Inferior parietal cortex (tissue), 1 donor: ENCODE results near the gene GEN1.
"Not testable (repeated sequence)": the region's sequence is repeated elsewhere in the genome, so short reads cannot be mapped to it uniquely, and the experiment has no call there.

Experiments used
- DNase-seq: peaks from one replicate; pipeline ENCODE4 v3.0.0-alpha.2; 2016; ENCODE audit errors: extremely low spot score

GEN1 gene

GRCh38 chr2:17799301-17800120, 45.6 kb downstream of the GEN1 start:
- DNase-seq: no peak

- DNase-seq: no peak
Observed at GRCh38 chr2:17800219-17800618, 46.3 kb downstream of the GEN1 start.

- no peak for DNase-seq
Observed at GRCh38 chr2:17800693-17801458, 46.9 kb downstream of the GEN1 start.

DNA sequence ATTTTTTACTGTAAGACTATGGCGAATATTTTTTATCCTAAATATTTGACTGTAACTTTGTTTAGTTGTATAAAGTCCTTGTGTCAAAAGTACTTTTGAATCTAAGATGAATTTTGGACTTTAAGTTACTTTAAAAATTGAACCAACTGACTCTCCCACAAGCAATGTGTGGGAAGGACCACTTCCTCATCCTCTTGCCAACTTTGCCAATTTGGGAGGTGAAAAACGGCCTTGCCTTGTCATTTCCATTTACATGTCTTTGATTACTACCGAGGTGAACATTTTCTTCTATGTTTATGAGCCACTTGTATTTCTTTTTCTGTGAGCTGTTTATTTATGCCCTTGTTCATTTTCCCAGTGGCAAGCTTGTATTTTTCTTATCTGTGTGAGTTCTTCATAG, 49.6 kb downstream of the GEN1 start:
- no peak for DNase-seq

- DNase-seq: no peak
Observed at GRCh38 chr2:17804358-17804757, 50.4 kb downstream of the GEN1 start.

GRCh38 chr2:17805166-17805565, 51.2 kb downstream of the GEN1 start:
- DNase-seq: no peak

GRCh38 chr2:17805717-17806363, 51.9 kb downstream of the GEN1 start:
- DNase-seq: no peak

- no peak for DNase-seq
Observed at GRCh38 chr2:17813010-17813741, 59.2 kb downstream of the GEN1 start.

- DNase-seq: no peak
Observed at GRCh38 chr2:17813742-17814473, 60.0 kb downstream of the GEN1 start.

GRCh38 chr2:17814601-17815000, 60.7 kb downstream of the GEN1 start:
- no peak for DNase-seq

- peak; percentile 55 for DNase-seq
Observed at GRCh38 chr2:17815468-17816184, 61.7 kb downstream of the GEN1 start.

DNA sequence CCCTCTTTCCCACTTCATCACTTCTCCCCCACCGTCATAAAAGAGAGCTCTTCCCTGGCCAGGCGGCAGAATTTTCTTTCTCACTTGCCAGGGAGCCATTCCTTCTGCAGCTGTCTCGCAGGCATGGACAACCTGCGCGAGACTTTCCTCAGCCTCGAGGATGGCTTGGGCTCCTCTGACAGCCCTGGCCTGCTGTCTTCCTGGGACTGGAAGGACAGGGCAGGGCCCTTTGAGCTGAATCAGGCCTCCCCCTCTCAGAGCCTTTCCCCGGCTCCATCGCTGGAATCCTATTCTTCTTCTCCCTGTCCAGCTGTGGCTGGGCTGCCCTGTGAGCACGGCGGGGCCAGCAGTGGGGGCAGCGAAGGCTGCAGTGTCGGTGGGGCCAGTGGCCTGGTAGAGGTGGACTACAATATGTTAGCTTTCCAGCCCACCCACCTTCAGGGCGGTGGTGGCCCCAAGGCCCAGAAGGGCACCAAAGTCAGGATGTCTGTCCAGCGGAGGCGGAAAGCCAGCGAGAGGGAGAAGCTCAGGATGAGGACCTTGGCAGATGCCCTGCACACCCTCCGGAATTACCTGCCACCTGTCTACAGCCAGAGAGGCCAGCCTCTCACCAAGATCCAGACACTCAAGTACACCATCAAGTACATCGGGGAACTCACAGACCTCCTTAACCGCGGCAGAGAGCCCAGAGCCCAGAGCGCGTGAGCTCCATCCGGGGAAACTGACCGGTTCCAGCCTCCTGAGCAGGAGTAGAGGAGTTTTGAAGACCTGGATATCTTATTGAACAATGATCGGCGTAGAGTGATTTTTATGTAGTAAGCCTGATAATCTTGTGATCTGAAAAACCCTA, 62.7 kb downstream of the GEN1 start, which contains the start of gene MSGN1:
TSS of gene MSGN1 (plus strand) at position 65 of the 850 bp plus-strand sequence. CDS start at position 124, 59 bp downstream.
- DNase-seq: no peak

DNA sequence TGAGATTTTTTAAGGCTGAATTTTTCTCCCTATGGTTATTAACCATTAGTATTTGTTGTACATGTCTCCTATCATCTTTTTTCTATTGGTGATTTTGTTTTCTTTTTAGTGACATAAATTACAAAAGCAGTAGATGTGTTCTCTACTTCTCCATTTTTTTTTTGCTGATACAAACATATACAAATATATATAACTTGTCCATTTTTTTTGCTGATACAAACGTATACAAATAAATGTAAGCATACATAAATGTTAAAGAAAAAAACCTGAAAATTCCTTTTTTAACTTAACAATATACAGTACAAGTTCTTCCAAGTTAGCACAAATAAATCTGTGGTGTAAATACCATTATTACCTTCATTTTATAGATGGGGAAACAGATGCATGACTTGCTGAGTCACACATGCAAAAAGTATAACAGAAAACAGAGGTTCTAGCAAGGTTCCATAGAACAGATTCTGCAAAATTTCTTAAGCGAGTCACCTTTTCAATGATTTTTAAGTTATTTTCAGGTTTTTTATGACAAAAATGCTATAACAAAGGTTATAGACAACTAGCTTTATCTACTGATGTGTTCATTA, 64.4 kb downstream of the GEN1 start:
- DNase-seq: no peak

DNA sequence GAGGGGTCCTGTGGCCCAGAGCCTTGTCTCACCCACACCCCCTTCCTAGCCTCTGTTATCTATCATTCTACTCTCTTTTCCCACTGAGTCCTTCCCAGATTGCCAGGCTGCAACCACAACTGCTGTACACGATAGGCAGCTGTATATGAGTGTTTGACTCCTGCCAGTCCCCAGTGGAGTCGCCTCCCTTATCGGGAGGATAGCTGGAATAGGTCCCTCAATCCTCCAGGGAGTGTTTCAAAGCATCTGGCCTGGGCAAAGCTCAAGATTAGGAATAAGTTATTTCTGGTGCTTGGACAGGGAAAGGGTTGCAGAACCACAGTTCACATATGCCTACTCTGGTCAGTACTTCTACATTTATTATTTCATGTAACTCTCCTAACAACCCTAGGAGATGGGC, 67.1 kb downstream of the GEN1 start:
- DNase-seq: no peak

GRCh38 chr2:17821535-17822444, 67.9 kb downstream of the GEN1 start:
- no peak for DNase-seq

DNA sequence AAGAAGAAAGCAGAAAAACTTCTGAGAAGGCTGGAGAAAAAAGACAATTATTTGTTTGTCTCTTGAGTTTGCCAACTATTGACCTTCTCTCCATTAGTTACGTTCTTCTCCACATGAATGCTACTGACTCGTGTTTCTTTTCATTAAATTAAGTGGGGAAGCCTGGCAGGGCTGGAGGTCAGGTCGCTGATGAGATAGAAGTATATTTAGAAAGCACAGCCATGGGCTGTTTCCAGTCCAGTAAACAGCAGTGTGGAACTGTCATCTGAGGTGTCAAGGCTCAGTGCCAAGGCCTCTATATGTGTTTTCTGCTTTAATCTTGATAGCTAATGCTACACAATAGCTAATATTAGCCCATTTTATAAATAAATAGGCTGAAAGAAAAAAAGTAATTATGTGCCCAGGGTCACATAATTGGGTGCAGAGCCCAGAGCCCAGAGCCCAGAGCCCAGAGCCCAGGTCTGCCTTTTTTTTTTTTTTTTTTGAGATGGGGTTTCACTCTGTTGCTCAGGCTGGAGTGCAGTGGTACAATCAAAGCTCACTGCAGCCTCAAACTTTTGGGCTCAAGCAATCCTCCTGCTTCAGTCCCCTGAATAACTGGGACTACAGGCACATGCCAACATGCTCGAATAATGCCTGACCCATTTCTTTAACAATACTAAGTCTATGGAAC, 68.6 kb downstream of the GEN1 start:
- DNase-seq: no peak

- DNase-seq: not testable (repeated sequence)
Observed at GRCh38 chr2:17823646-17824045, 69.7 kb downstream of the GEN1 start.
